ENCODE data around the gene ADISSP. TPM values are rescaled to one million over a fixed set of nuclear protein-coding genes. Genes with fewer than 3 reads are reported as not detected.

Gene ADISSP
- total and polyA plus RNA-seq, 2 donors (not counting 3 experiments of a cell fraction or from before 2014, with no cell fraction given): 55.0 to 67.5 TPM

DNA sequence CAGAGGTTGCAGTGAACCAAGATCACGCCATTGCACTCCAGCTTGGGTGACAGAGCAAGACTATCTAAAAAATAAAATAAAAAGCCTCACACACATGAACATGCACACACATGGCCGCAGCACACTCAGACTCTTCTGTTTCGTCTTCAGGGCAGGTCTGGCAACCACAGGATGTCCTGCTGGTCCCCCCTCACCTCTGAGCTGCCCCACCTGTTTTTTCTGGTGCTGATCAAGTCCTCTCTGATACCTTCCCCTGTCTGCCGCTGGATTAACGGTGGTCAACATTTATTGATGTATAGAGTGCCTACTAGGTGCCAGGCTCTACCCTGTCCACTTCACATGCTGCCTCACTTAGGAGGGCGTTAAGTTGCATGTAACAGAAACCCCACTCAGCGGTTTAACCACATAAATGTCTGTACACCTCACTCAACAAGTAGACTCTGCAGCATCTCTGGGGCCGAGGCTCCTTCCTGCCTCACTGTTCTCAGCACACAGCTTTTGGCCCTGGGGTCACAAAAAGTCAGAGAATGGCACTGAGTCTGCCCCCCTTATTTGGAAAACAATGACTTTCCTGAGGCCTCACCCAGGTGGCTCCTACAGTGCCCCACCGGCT is 48.3 kb upstream of the ADISSP start:
- peaks cover 17% of the 10 kb centered on the region for H3K4me1 ChIP-seq (ENCODE audit: control insufficient read depth, extremely low read depth, insufficient read depth, low read length)
- H3K36me3 ChIP-seq (ENCODE audit: control insufficient read depth in 2 of 2, extremely low read depth in 1 of 2, insufficient read depth in 2 of 2, low read length in 2 of 2): no peaks in the 10 kb centered on the region
- no peak overlapping the region for H3K9ac ChIP-seq (replicated peaks; ENCODE audit: extremely low read depth, insufficient read depth, low read length)
- CTCF ChIA-PET: interaction anchor here (1.2 to 1.6 kb wide), 2 partner anchors 16 to 29 kb away, joined by 3 to 6 read pairs; partner anchors contain the start of gene CENPB
- dilution Hi-C loops (cut with MboI; ENCODE audit: extremely low pct_ligation_motif_present, low sequenced_read_pairs): no loop called here
- no TSS peak for BruUV-seq (replicated peaks)
- no peaks in the 10 kb centered on the region for H4K20me1 ChIP-seq (replicated peaks; ENCODE audit: control insufficient read depth, extremely low read depth, insufficient read depth, low read length)
- H3K4me3 ChIP-seq (replicated peaks in 1 of 3; ENCODE audit: insufficient read depth in 1 of 3, low read depth in 1 of 3, low read length in 3 of 3): no peak overlapping the region
- H3K27ac ChIP-seq (ENCODE audit: insufficient read depth, low read depth, low read length): no peak overlapping the region
- FAIRE-seq (no peak), DNase-seq (ENCODE audit: low read depth, low spot score) (no peak)
- POLR2A ChIA-PET: no interaction called here
- TF ChIP-seq EZH2 (IDR thresholded peaks at IDR 0.05; ENCODE audit: borderline replicate concordance, low read depth, low read length, severe bottlenecking) (no peak), POLR2A (IDR thresholded peaks at IDR 0.05; ENCODE audit: low read depth, low read length) (no peak), JUN (IDR thresholded peaks at IDR 0.05; ENCODE audit: borderline replicate concordance, insufficient read depth, insufficient read length, low read depth) (no peak), GATA2 (IDR thresholded peaks at IDR 0.05; ENCODE audit: insufficient read depth, insufficient read length, low read depth, low read length) (no peak), FOS (IDR thresholded peaks at IDR 0.05; ENCODE audit: borderline replicate concordance, insufficient read depth, low read length) (no peak)
- TF ChIP-seq, protein P1, sequence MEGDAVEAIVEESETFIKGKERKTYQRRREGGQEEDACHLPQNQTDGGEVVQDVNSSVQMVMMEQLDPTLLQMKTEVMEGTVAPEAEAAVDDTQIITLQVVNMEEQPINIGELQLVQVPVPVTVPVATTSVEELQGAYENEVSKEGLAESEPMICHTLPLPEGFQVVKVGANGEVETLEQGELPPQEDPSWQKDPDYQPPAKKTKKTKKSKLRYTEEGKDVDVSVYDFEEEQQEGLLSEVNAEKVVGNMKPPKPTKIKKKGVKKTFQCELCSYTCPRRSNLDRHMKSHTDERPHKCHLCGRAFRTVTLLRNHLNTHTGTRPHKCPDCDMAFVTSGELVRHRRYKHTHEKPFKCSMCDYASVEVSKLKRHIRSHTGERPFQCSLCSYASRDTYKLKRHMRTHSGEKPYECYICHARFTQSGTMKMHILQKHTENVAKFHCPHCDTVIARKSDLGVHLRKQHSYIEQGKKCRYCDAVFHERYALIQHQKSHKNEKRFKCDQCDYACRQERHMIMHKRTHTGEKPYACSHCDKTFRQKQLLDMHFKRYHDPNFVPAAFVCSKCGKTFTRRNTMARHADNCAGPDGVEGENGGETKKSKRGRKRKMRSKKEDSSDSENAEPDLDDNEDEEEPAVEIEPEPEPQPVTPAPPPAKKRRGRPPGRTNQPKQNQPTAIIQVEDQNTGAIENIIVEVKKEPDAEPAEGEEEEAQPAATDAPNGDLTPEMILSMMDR (IDR thresholded peaks at IDR 0.05; ENCODE audit: extremely low read depth in 1 of 2, insufficient read depth in 1 of 2, low read depth in 1 of 2, low read length in 2 of 2): no peak
- H3K9me3 ChIP-seq (replicated peaks; ENCODE audit: control insufficient read depth, insufficient read depth, low read length): no peaks in the 10 kb centered on the region
- no peaks in the 10 kb centered on the region for H3K9me1 ChIP-seq (replicated peaks; ENCODE audit: control insufficient read depth, extremely low read depth, insufficient read depth, low read length)
- H3K4me2 ChIP-seq (ENCODE audit: insufficient read depth, low read length): no peak overlapping the region
- H3K27me3 ChIP-seq (ENCODE audit: control insufficient read depth in 2 of 2, insufficient read depth in 2 of 2, low read length in 2 of 2): no peaks in the 10 kb centered on the region
- intact Hi-C loops (cut with micrococcal nuclease): no loop called here
- no peaks in the 10 kb centered on the region for H3K79me2 ChIP-seq (ENCODE audit: control insufficient read depth, insufficient read depth, low read length)
- no peak overlapping the region for H2AFZ ChIP-seq (ENCODE audit: low read depth, low read length)

Data from endothelial cell of umbilical vein (primary cell).